Ecto neural progenitor cell (in vitro differentiated cells): ENCODE results near the gene IGSF5.
"Not testable (repeated sequence)": the region's sequence is repeated elsewhere in the genome, so short reads cannot be mapped to it uniquely, and the experiment has no call there.

Source experiments
- DNase-seq: peaks from one replicate; pipeline ENCODE4 v3.0.0-alpha.2; 2018; ENCODE audit warnings: low spot score

Gene IGSF5

GRCh38 chr21:39738566-39738965, 6.4 kb upstream of the IGSF5 start:
- no peak for DNase-seq

- DNase-seq: not testable (repeated sequence)
Measured at GRCh38 chr21:39739531-39739930, 5.5 kb upstream of the IGSF5 start.

DNA sequence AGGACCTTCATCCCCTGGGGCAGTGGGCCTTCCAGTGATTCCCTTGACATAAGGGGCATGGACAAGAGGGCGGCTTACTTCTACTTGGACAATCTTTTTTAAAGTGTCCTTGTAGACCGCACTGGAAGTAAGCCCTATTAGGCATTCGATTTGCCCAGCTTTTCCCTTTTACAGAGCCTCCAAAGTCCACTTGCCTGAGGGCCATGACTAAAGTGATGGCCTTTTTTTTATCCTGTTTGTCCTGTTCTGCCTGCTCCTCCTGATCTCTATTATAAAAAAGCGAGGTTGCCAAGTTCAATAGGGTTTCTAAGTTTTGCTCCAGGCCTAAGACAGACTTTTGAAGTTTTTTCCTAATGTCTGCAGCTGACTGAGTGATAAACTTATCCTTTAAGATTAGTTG, 2.4 kb upstream of the IGSF5 start:
- not testable (repeated sequence) for DNase-seq

GRCh38 chr21:39745332-39745731, 349 bp downstream of the IGSF5 start:
- not testable (repeated sequence) for DNase-seq

DNA sequence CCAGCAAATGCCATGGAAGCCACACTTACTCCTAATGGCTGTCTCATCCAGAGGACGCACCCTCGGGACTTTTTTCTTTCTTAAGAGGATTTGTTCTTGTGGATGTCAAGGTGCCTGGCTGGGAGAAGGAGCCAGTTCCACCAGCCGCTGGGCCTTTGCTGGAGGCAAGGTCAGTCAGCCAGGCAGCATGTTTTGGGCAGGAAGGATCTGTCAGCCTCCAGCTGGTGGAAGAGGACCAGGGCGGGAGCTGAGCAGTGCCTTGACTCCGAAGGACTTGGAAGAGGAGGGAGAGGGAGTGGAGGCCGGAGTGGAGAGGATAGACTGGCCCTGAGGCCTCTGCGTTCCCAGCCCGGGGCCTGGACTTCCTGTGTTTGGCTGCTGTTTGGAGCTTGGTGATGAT, 5.7 kb downstream of the IGSF5 start:
- DNase-seq: no peak

DNA sequence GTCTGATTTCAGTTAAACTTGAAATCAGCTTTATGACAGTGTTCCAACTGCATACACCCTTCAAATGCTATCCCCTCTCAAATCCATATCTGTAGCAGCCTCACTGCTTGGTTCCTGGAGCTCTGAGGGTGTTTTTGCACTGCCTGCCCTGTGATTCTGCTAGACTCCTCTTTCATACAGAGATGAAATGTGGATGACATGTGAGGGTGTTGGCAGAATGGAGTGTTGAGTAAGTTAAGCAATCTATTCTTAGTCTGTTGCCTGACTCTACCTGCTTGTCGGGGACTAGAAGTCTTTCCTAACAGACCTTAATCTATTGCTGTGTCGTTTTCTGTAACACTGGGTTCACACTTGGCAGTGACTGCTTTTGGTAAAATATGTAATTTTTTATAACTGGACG, 9.8 kb downstream of the IGSF5 start:
- DNase-seq: no peak

GRCh38 chr21:39756285-39756684, 11.3 kb downstream of the IGSF5 start:
- no peak for DNase-seq

GRCh38 chr21:39763272-39763970, 18.4 kb downstream of the IGSF5 start:
- DNase-seq: no peak

- DNase-seq: no peak
Measured at GRCh38 chr21:39774227-39774626, 29.2 kb downstream of the IGSF5 start.

GRCh38 chr21:39775816-39776215, 30.8 kb downstream of the IGSF5 start:
- no peak for DNase-seq

- no peak for DNase-seq
Measured at GRCh38 chr21:39776589-39776988, 31.6 kb downstream of the IGSF5 start.

DNA sequence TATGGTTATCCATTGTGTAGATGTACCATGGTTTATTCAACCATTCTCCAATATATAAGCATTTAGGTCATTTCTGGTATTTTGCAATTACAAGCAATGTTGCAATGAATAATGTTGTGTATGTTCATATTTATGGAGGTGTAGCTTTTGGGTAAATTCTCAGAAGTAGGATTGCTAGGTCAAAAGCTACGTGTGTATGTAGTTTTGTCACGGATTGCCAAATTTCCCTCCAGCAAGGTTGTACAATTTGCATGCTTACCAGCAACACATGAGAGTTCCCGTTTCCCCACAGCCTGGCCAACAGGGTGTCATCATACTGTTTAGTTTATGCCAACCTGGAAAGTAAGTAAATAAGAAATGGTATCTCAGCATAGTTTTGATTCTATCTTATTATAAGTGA, 36.3 kb downstream of the IGSF5 start:
- DNase-seq: no peak

GRCh38 chr21:39788383-39788782, 43.4 kb downstream of the IGSF5 start:
- DNase-seq: peak; percentile 92

- DNase-seq: no peak
Measured at GRCh38 chr21:39796466-39796865, 51.5 kb downstream of the IGSF5 start.

DNA sequence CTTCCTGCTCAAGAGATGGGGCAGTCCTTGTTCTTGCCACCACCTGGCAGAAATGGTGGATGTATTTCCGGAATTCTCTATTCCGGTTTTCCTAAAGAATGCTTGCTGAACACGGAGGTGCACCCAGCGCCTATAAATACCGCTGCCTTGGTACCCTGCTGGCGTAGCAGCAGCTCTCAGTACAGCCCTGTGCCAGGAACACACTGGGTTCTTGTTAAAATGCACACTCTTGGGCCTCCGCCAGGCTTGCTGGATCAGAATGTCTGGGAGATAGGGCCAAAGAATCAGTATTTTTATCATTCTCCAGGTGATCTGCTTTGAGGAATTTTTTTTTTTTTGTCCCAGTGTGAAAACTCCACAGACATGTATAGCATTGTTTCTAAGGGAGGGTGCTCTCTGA, 54.2 kb downstream of the IGSF5 start:
- no peak for DNase-seq

DNA sequence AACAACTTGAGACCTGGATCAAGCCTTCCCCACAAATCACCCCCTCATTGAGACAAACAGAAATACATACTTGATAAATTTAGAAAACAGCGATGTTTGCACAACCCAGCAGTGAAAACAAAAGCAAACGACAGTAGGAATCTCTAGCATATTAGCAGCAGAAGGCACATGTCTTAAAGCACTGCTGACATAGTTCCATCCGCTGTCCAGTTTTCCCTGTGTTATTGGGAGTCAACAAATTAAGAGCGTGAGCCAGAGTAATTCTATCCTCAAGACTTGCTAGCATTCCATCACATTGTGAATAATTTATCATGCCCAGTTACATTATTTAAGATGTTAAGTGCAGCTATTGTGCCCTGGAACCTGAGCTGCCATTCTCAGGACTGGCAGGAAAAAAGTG, 55.3 kb downstream of the IGSF5 start:
- DNase-seq: no peak

DNA sequence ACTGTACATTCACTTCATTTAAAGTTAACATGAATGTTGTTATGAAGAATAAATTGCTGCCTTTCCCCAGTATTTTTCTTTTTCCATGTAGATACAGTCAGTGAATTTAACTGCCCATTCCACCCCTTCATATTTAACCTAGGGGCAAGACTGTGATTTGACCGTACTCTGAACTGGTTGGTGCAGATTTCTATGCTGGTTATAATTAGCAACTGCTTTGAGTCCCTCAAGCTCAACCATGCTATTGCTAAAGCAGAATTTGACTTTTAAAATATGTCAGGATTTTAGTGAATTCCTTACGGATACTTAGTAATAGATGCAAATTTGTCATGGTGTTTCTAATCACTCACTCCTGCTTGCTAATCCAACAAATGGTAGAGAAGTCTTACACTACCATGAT, 57.2 kb downstream of the IGSF5 start:
- no peak for DNase-seq

GRCh38 chr21:39803393-39803792, 58.4 kb downstream of the IGSF5 start:
- DNase-seq: no peak

DNA sequence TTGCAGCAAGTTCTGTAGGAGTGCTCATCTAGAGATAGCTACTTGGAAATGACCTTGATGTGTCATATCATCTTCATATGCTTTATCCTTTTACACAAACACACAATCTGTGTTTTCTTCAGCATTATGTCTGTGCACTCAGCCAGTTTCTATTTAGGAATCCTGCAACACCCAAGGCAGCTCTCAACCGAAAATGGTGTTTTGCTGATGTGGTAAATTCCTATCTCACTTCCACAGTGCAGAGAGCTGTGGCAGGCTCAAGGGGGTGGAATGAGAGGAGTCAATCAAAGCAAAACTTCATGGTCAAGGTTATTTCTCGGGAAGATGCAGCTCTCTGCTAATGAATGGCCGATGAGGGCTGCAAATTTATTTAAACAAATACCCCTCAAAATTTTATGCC, 59.3 kb downstream of the IGSF5 start:
- no peak for DNase-seq

- DNase-seq: no peak
Measured at GRCh38 chr21:39805983-39806382, 61.0 kb downstream of the IGSF5 start.

DNA sequence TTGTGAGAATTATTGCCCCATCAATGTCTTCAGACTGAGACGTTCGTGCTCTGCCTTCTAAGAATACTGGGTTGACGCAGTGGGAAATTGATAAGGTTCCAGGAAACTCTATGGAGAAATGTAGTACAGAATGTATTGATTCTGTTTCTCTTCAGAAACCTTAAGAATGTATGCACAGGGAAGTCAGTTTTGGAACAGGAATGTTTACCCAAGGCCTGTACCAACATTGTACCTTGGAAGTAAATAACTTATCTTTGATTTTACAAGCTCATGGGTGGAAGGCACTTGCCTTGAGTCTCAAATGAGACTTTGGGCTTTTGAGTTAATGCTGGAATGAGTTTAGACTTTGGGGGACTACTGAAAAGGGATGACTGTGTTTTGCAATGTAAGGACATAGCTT, 62.8 kb downstream of the IGSF5 start:
- DNase-seq: no peak

DNA sequence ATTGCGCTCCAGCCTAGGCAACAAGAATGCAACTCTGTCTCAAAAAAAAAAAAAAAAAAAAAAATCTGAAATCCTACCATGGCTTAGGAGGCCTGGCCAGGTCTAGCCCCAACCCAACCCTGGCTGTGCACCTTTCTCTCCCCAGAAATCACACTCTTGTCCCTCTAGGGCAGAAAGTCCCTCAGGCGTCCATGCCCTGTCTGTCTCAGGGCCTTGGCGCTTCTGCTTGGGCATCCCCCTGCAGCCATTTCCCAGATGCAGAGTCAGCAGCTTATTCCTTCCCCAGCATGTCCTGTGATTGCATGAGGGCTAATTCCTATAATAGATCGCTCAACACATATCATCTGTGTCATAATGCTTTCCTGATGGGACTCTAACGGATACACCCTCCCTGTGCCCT, 65.0 kb downstream of the IGSF5 start:
- DNase-seq: no peak

- DNase-seq: no peak
Measured at GRCh38 chr21:39812983-39813382, 68.0 kb downstream of the IGSF5 start.

DNA sequence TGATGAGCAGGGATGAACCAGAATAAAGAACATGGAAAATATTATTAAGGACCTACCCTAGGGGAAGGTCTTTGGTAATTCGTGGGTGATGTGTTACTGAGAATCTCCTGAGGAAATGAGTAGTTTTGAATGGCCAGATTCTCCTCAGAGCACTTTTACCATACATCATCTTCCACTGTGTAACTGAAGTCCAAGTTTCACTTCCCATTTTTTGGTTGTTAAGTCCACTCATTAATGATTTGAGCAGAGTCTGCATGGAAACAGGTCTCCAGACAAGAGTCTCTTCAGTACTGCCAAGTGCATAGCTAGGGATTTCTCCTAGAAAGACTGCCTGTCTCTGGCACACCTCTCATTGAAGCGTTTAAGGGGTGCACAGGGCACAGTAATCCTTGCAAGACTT, 73.6 kb downstream of the IGSF5 start:
- no peak for DNase-seq

DNA sequence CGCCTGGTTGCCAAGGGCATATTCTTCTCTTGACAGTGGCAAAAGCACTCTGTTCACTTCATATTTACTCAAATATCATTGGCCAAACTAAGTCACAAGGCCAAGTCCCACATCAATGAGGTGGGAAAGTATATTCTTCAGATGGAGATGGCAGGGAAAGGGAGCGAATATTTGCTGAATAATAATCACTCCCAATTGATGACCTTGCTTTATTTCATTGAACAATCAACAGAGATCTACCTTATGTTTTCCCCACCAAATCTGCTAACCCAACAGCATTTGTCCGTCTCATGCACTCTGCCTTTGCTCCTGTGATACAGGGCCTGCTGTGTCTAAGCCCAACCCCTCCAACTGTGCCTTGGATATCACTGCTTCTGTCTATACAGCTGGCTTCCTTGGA, 77.1 kb downstream of the IGSF5 start:
- no peak for DNase-seq
